ENCODE data around the gene ABHD5.
A peak's percentile ranks its signal among the peaks of the same experiment; 100 is the strongest.

ABHD5 gene

DNA sequence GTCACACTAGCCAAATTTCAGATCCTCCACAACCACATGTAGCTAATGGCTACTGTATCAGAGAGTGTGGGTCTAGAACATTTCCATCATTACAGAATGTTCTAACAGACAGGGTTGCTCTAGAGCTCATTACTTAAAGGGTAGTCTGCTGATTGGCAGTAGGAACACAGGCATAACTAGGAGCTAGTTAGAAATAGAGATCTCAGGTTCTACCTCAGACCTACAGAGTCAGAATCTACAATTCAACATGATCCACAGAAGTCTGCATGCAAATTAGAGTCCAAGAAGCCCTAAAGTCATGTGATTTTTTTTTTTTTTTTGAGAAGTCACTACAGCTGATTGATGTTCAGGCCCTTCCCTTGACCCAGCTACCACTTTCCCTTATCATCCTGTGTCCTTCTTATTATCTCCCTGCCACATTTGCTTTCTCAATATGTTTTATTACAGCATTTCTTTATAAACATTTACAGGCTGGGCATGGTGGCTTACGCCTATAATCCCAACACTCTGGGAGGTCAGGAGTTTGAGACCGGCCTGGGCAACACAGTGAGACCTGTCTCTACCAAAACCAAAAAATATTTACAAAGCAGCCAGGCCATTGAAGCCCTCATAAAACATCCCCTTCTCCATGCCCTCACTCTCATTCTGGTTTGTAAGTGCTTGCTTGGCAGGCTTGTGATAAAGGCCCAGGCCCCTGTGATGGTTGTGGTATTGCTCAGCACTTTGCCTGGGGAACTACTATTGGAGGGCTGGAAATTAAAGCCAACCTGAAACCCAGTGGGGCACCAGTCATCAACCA, 3.8 kb upstream of the ABHD5 start:
- no peak for DNase-seq

- DNase-seq: no peak
These were observed 3.3 kb upstream of the ABHD5 start for GRCh38 chr3:43687499-43687811.

DNA sequence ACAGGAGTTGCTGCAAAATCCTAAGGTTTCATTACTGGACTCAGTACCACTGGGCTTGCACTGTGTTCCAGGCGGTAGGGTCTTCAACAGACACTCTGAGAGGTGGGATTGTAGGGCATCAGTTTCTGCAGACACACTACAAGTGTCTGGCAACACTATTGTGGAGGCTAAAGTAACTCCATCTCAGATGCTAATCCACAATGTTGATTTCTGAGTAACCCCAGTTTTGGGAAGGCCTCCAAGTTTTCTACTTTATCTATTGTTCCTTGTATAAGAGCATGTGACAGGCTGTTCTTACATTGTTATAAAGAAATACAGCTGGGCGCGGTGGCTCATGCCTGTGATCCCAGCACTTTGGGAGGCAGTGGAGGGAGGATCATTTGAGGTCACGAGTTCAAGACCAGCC, 2.5 kb upstream of the ABHD5 start:
- DNase-seq: no peak

- DNase-seq: no peak
These were observed 1.6 kb upstream of the ABHD5 start for GRCh38 chr3:43689166-43689565.

GRCh38 chr3:43689766-43690399, 855 bp upstream of the ABHD5 start:
- no peak for DNase-seq

- DNase-seq: peak; percentile 77
These were observed 620 bp downstream of the ABHD5 start for GRCh38 chr3:43691120-43691995.

DNA sequence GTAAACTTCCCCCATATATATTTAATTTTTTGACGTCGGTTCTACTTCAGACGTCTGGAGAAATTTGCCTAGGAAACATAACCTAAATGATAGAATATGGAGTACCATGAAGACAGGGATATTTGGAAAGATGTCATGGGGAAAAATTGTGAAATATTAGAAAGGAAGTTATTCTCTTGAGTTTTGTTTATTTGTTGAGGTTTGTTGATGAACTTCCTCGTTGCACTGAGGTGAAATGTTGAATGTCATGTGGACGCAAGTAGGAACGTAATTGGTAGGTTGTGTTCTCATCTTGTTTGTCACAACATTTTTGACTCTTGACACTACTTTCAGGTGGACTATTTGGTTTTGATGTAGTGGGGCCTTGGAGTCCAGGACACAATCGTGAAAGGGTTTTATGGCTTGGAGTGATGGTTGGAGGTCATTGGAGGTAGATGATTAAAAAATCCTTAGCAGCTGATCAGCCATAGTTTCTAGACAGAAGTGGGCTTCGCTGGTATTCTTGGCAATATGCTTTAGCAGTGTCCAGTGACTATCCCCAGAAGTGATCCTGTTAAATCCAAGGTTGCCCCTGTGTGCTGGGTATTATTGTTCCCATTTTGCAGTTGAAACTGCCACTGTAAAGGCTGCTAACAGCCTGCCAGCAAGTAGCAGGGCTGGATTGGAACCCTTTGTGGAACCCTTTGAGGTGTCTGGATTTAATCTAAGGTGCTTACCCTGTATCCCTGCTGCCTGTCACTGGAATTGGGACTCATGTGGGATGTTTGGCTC, 1.5 kb downstream of the ABHD5 start:
- peak; percentile 2 for DNase-seq

DNA sequence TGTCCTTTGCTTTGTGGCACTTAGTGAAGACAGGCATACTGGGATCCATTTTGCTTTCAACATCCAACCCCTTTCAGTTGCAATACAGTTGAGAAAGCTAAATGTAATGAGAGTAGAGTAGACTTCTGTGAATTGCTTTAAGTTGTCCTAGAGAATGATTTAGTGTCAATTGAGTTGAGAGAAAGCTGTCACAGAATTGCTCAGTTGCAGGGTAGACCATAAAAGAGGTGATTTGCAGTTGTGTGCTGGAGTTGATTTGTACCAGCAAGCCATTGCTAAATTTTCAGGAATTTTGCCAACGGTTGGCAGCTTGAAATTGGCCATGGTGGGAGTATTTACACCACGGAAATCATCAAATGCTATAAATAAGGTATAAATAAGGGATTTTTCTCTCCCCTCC, 2.2 kb downstream of the ABHD5 start:
- no peak for DNase-seq

GRCh38 chr3:43693594-43693993, 2.9 kb downstream of the ABHD5 start:
- DNase-seq: peak; percentile 1

- DNase-seq: no peak
These were observed 4.7 kb downstream of the ABHD5 start for GRCh38 chr3:43695443-43695842.

DNA sequence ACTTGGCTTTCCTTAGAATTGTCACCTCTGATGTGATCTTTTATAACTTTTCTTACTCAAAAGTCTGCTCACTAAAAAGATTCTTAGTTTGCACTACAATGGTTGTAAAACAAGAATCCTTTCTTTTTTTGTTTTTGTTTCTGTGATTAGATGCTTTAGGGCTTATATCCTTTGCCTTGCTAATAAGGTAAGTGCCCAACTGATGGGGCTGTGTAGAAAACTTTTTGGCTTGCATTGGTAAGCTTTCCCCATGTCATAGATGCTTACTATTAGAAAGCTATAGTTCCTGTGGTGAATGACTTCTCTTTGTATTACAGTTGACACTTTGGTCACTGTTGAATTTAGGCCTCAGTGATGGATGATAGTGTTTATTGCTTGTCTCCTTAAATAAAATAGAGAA, 5.1 kb downstream of the ABHD5 start:
- no peak for DNase-seq

DNA sequence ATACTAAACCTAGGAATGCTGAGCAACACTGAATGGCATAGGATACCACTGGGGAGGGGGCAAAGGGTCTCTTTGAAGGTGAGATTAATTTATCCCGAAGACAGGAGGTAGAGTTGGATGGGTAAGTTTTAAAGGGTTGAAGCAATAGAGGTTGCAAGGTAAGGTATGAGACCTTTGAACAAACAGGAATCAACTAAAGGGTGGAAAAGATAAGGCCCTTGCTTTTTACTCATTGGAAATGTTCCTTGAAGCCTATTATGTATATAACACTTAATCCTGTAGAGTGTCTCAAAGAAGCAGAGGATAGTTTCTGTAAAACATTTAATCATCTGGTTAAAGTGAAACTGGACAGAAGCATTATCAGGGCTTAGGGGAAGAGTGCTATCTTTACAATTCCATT, 5.7 kb downstream of the ABHD5 start:
- DNase-seq: no peak

- DNase-seq: no peak
These were observed 6.1 kb downstream of the ABHD5 start for GRCh38 chr3:43696881-43697280.

DNA sequence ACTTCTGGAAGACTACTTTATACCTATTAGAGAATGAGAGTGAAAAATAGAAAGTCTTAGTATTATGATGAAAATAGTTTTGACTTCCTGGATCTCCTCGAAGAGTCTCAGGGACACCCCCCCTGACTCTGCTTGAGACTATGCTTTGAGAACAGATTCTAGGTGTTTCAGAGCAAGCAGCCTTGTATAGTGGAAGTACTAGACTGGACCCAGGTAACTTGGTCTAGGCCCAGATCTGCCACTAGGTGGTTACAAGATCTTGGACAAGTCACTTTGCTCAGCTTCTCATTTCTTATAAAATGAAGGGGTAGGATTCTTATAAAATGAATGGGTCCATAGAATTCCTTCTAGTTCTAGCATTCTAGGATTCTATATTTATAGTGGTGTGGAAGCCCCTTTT, 9.1 kb downstream of the ABHD5 start:
- no peak for DNase-seq

DNA sequence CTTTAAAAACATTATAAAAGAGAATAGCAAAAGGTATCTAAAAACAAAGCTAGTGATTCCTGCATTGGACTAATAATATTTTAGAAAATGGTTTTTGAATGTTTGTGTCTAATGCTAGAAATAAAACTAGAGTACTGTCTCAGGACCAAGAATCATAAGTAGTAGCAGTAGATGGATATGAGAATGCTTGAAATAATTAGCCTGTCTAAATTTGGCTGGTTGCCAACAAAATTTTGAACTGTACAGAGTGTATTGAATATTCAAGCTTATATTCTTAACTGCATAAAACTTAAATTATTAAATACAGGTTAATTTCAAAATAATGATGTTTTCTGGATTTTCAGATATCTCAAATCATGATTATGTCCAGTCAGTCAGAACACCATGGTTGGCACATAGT, 14.0 kb downstream of the ABHD5 start:
- DNase-seq: no peak

- no peak for DNase-seq
These were observed 15.6 kb downstream of the ABHD5 start for GRCh38 chr3:43706342-43706741.

GRCh38 chr3:43707266-43707665, 16.5 kb downstream of the ABHD5 start:
- no peak for DNase-seq

DNA sequence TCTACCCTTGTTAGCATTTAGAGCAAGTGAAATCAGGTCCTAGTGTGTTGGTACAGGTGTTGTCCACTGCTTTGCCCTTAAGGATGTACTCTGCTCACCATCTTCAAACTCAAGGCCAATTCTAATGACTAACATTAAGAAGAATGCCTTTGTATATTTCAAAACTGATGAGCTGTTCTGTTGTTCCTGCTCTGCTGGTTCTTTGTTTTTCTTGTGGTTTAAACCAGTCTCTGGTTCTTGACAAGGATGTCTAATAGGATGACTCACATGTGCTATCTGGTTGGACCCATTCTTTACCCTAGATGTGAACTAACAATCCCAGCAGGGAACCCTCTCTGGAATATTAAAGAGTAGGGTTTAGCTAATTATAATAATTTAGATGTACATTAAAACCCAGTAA, 17.3 kb downstream of the ABHD5 start:
- peak; percentile 8 for DNase-seq

DNA sequence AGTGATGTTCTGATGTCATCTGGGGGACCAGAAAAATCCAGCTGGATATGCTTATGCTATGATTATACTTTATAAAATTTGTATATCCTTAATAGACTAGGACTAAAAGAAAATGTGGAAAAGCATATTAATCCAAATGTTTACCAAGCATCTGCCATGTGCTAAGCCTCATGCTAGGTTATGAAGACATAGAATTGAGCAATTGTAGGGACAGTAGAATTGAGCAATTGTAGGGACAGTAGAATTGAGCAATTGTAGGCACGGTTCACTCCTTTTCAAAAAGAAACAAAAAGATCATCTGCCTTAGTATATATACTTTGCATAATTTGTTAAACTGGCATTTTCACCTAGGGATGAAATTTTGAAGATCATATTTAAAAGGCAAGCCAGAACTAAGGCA, 18.3 kb downstream of the ABHD5 start:
- no peak for DNase-seq

DNA sequence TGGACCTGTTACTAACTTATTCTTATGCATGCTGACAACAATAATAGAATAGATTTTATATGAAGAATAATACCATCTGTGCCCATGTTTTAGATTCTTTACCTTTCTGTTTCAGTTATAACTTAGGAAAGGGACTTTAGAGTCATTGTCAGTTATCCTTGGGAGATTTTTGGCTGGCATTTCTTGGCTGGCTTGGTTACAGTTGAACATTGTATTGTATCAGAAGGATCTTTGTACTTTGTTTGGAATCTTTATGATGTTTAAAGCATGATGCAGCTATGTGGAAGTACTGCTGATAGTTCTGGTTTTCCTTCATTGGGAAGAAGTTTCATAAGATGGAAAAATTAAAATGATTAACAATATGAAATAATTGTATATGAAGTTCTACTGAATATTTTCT, 19.9 kb downstream of the ABHD5 start:
- DNase-seq: no peak

GRCh38 chr3:43718296-43718695, 27.6 kb downstream of the ABHD5 start:
- no peak for DNase-seq

DNA sequence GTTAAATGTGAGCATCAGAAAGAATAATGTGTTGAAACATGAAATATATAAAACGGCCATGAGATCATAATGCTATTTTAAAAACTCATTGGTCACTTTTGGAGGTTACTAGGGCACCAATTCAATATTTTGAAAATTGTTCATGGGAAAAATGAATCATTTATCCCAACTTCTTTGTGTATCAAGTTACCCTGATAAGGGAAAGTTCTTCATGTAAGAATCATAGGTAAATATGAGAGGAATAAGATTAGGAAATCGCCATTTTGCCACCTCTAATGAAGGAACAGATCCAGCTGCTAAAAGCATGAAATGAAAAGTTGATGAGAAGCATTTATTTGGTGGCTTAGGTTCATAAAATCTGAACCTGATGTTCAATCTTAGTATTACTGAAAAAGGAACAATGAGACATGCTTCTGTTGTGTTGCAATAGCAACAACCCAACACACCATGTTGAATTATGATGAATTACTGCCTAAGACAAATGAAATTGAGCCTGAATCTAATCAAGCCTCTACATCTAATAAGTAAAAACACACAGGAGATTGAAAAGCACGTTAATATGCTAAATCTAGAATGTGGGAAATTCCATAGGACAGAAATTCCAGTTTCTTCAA, 32.5 kb downstream of the ABHD5 start:
- DNase-seq: no peak

- DNase-seq: no peak
These were observed 35.8 kb downstream of the ABHD5 start for GRCh38 chr3:43726521-43726920.

Measured in DMS53 (cell line).